ENCODE results near the gene NKTR.
A peak's percentile ranks its signal among the peaks of the same experiment; 100 is the strongest.

NKTR gene

GRCh38 chr3:42612217-42612616, 11.7 kb downstream of the NKTR start:
- H3K9me3 ChIP-seq (ENCODE audit: control insufficient read depth, insufficient read depth, low read depth, low read length): no peaks in the 10 kb centered on the region
- no peaks in the 10 kb centered on the region for H3K4me1 ChIP-seq (ENCODE audit: control insufficient read depth, insufficient read depth, low read length)
- H3K36me3 ChIP-seq (ENCODE audit: control insufficient read depth in 2 of 2, insufficient read depth in 1 of 2, low read length in 2 of 2): peaks cover 4 to 35% of the 10 kb centered on the region in 2 experiments; a peak in 2 of 3 replicates
- TF ChIP-seq HOXC10 (CRISPR knock-in tag; IDR thresholded peaks at IDR 0.05): no peak
- TF ChIP-seq SCRT2 (tag by site-specific recombination; IDR thresholded peaks at IDR 0.05): peak; percentile 49
- TF ChIP-seq ZNF626 (tag by site-specific recombination; IDR thresholded peaks at IDR 0.05): no peak
- H3K4me3 ChIP-seq (ENCODE audit: low read depth, low read length): no peak overlapping the region
- ChIA-PET POLR2A (no interaction called here), CTCF (interaction anchor here (0.9 to 1.2 kb wide), 3 partner anchors 29 to 48 kb away, joined by 3 to 4 read pairs (median 4); no protein-coding TSS in a partner anchor)
- H3K27ac ChIP-seq (ENCODE audit: extremely low read depth, low read depth, low read length): no peak overlapping the region

GRCh38 chr3:42612928-42613327, 12.4 kb downstream of the NKTR start:
- Histone ChIP-seq H3K9me3 (ENCODE audit: control insufficient read depth, insufficient read depth, low read depth, low read length) (no peaks in the 10 kb centered on the region), H3K4me1 (ENCODE audit: control insufficient read depth, insufficient read depth, low read length) (no peaks in the 10 kb centered on the region), H3K27ac (ENCODE audit: extremely low read depth, low read depth, low read length) (no peak overlapping the region), H3K4me3 (ENCODE audit: low read depth, low read length) (no peak overlapping the region), H3K36me3 (ENCODE audit: control insufficient read depth in 2 of 2, insufficient read depth in 1 of 2, low read length in 2 of 2) (peaks cover 1 to 35% of the 10 kb centered on the region in 2 experiments; a peak in 2 of 3 replicates)
- ChIA-PET POLR2A (interaction anchor here (1.2 kb wide), 1 partner anchor 12 kb away, joined by 6 read pairs; the partner anchor contains the start of gene NKTR), CTCF (interaction anchor here (0.6 to 1.2 kb wide), 6 partner anchors 10 to 312 kb away, joined by 3 to 5 read pairs (median 4); no protein-coding TSS in a partner anchor)
- TF ChIP-seq ZNF292 (tag by site-specific recombination; IDR thresholded peaks at IDR 0.05; ENCODE audit: borderline replicate concordance, low read depth) (no peak), ZFP37 (tag by site-specific recombination; IDR thresholded peaks at IDR 0.05) (no peak), ZNF621 (tag by site-specific recombination; IDR thresholded peaks at IDR 0.05) (no peak), ZNF701 (tag by site-specific recombination; IDR thresholded peaks at IDR 0.05) (no peak), ZNF530 (tag by site-specific recombination; IDR thresholded peaks at IDR 0.05; ENCODE audit: low read depth) (no peak), ZBTB48 (tag by site-specific recombination; IDR thresholded peaks at IDR 0.05) (no peak), ZNF398 (tag by site-specific recombination; IDR thresholded peaks at IDR 0.05) (no peak), ZNF792 (tag by site-specific recombination; IDR thresholded peaks at IDR 0.05) (no peak), PRDM1 (tag by site-specific recombination; IDR thresholded peaks at IDR 0.05) (no peak), ZNF112 (tag by site-specific recombination; IDR thresholded peaks at IDR 0.05) (no peak), ZNF2 (tag by site-specific recombination; IDR thresholded peaks at IDR 0.05) (no peak), ZNF350 (tag by site-specific recombination; IDR thresholded peaks at IDR 0.05) (no peak), ZBTB10 (tag by site-specific recombination; IDR thresholded peaks at IDR 0.05) (no peak), KLF10 (tag by site-specific recombination; IDR thresholded peaks at IDR 0.05) (no peak), WT1 (tag by site-specific recombination; IDR thresholded peaks at IDR 0.05) (no peak), ZNF624 (tag by site-specific recombination; IDR thresholded peaks at IDR 0.05) (no peak), AEBP2 (tag by site-specific recombination; IDR thresholded peaks at IDR 0.05; ENCODE audit: borderline replicate concordance) (no peak), ZNF747 (tag by site-specific recombination; IDR thresholded peaks at IDR 0.05) (no peak), ZNF76 (tag by site-specific recombination; IDR thresholded peaks at IDR 0.05; ENCODE audit: borderline replicate concordance, low read depth) (no peak)
- TF ChIP-seq, protein P1, sequence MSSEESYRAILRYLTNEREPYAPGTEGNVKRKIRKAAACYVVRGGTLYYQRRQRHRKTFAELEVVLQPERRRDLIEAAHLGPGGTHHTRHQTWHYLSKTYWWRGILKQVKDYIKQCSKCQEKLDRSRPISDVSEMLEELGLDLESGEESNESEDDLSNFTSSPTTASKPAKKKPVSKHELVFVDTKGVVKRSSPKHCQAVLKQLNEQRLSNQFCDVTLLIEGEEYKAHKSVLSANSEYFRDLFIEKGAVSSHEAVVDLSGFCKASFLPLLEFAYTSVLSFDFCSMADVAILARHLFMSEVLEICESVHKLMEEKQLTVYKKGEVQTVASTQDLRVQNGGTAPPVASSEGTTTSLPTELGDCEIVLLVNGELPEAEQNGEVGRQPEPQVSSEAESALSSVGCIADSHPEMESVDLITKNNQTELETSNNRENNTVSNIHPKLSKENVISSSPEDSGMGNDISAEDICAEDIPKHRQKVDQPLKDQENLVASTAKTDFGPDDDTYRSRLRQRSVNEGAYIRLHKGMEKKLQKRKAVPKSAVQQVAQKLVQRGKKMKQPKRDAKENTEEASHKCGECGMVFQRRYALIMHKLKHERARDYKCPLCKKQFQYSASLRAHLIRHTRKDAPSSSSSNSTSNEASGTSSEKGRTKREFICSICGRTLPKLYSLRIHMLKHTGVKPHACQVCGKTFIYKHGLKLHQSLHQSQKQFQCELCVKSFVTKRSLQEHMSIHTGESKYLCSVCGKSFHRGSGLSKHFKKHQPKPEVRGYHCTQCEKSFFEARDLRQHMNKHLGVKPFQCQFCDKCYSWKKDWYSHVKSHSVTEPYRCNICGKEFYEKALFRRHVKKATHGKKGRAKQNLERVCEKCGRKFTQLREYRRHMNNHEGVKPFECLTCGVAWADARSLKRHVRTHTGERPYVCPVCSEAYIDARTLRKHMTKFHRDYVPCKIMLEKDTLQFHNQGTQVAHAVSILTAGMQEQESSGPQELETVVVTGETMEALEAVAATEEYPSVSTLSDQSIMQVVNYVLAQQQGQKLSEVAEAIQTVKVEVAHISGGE (tag by site-specific recombination; conservative IDR thresholded peaks at IDR 0.05; ENCODE audit: low read depth): no peak
